DND-41 (cell line): ENCODE results near the gene TPPP.

ENCODE experiments used
- ATAC-seq: fragments of 200-7000 bp; cut with Tn5 transposase; 3 replicates; pipeline ENCODE4 v1.9.1; 2021; ENCODE audit warnings: low read depth; ENCODE audit not compliant: insufficient read depth
- DNase-seq: peaks from one replicate; pipeline ENCODE4 v3.0.0-alpha.2; 2020
- H2AFZ ChIP-seq: 2 replicates; pipeline ENCODE4 v1.6.0; 2012; ENCODE audit warnings: low read depth, low read length
- H3K27ac ChIP-seq: 2 replicates; pipeline ENCODE4 v1.5.1; 2012; ENCODE audit warnings: low read length, inconsistent platforms
- H3K27me3 ChIP-seq: fragments of 200-600 bp; sonication (generic); 2 replicates; pipeline ENCODE4 v1.6.0; 2012; ENCODE audit warnings: low read length, mild to moderate bottlenecking, inconsistent platforms; ENCODE audit not compliant: insufficient read depth, poor library complexity
- H3K36me3 ChIP-seq: 2 replicates; pipeline ENCODE4 v1.5.1; 2012; ENCODE audit warnings: low read length, inconsistent platforms; ENCODE audit not compliant: insufficient read depth
- H3K4me1 ChIP-seq: 2 replicates; pipeline ENCODE4 v1.5.1; 2012; ENCODE audit warnings: mild to moderate bottlenecking, low read length; ENCODE audit not compliant: insufficient read depth
- H3K4me2 ChIP-seq: 2 replicates; pipeline ENCODE4 v1.6.0; 2012; ENCODE audit warnings: mild to moderate bottlenecking, moderate library complexity, low read length, inconsistent platforms; ENCODE audit not compliant: insufficient read depth
- H3K4me3 ChIP-seq, 2 experiments: fragments of 200-600 bp in 1 of 2; shearing (Covaris generic) in 1 of 2; 2 replicates each; pipeline ENCODE4 v1.5.1; 2012 to 2016; ENCODE audit warnings: inconsistent platforms in 2 of 2, low read length in 2 of 2, mild to moderate bottlenecking in 2 of 2, low read depth in 1 of 2, moderate library complexity in 1 of 2
- H3K79me2 ChIP-seq: 2 replicates; pipeline ENCODE4 v1.6.0; 2012; ENCODE audit warnings: low read length, inconsistent platforms; ENCODE audit not compliant: insufficient read depth
- H3K9ac ChIP-seq: 2 replicates; pipeline ENCODE4 v1.6.0; 2012; ENCODE audit warnings: low read depth, mild to moderate bottlenecking, inconsistent platforms, low read length, moderate library complexity
- H3K9me3 ChIP-seq: 2 replicates; pipeline ENCODE4 v1.5.1; 2012; ENCODE audit warnings: low read length, moderate library complexity, mild to moderate bottlenecking, inconsistent platforms; ENCODE audit not compliant: insufficient read depth, severe bottlenecking
- H4K20me1 ChIP-seq: 2 replicates; pipeline ENCODE4 v1.6.0; 2012; ENCODE audit warnings: low read length; ENCODE audit not compliant: insufficient read depth
- CTCF ChIP-seq: IDR thresholded peaks from 2 replicates; pipeline ENCODE4 v1.5.1; 2012; ENCODE audit warnings: borderline replicate concordance, low read length, moderate library complexity, mild to moderate bottlenecking; ENCODE audit not compliant: poor library complexity, severe bottlenecking; ENCODE audit errors: extremely low read depth
- EZH2 ChIP-seq: IDR thresholded peaks from 3 replicates; pipeline ENCODE4 v1.6.1; 2012; ENCODE audit warnings: borderline replicate concordance, low read depth, mild to moderate bottlenecking, moderate library complexity, low read length, inconsistent platforms; ENCODE audit not compliant: severe bottlenecking

The TPPP gene

GRCh38 chr5:622359-622758, 70.8 kb downstream of the TPPP start:
- peaks cover 33% of the 10 kb centered on the region for H4K20me1 ChIP-seq
- DNase-seq, result no peak
- H3K27ac ChIP-seq, result no peak overlapping the region
- no peaks in the 10 kb centered on the region for H3K27me3 ChIP-seq
- no peak for ATAC-seq
- no peak for TF ChIP-seq CTCF
- no peak for TF ChIP-seq EZH2
- no peaks in the 10 kb centered on the region for H3K4me1 ChIP-seq
- no peaks in the 10 kb centered on the region for H3K9me3 ChIP-seq
- no peak overlapping the region for H3K4me2 ChIP-seq
- no peak overlapping the region for H3K9ac ChIP-seq
- peaks cover 96% of the 10 kb centered on the region for H3K36me3 ChIP-seq
- no peak overlapping the region for H3K4me3 ChIP-seq
- H2AFZ ChIP-seq, result no peak overlapping the region
- peaks cover 16% of the 10 kb centered on the region for H3K79me2 ChIP-seq

- no peak overlapping the region for H3K4me2 ChIP-seq
- H4K20me1 ChIP-seq, result peaks cover 43% of the 10 kb centered on the region
- ATAC-seq (no peak), DNase-seq (no peak)
- H3K79me2 ChIP-seq, result peaks cover 26% of the 10 kb centered on the region
- H3K9me3 ChIP-seq, result no peaks in the 10 kb centered on the region
- no peaks in the 10 kb centered on the region for H3K27me3 ChIP-seq
- no peak overlapping the region for H3K4me3 ChIP-seq
- no peak for TF ChIP-seq CTCF
- no peak for TF ChIP-seq EZH2
- H3K36me3 ChIP-seq, result peaks cover 96% of the 10 kb centered on the region
- H3K4me1 ChIP-seq, result no peaks in the 10 kb centered on the region
- H2AFZ ChIP-seq, result no peak overlapping the region
- H3K9ac ChIP-seq, result no peak overlapping the region
- no peak overlapping the region for H3K27ac ChIP-seq
These were observed 71.8 kb downstream of the TPPP start for GRCh38 chr5:621341-621761.

- no peak for DNase-seq
These were observed 72.5 kb downstream of the TPPP start for GRCh38 chr5:620586-621180.

More at GRCh38 chr5:620586-621180, 72.5 kb downstream of the TPPP start:
- no peaks in the 10 kb centered on the region for H3K27me3 ChIP-seq
- no peak overlapping the region for H3K4me2 ChIP-seq
- TF ChIP-seq CTCF (no peak), EZH2 (no peak)
- H3K4me1 ChIP-seq, result no peaks in the 10 kb centered on the region
- H3K36me3 ChIP-seq, result peaks cover 91% of the 10 kb centered on the region
- H3K9me3 ChIP-seq, result no peaks in the 10 kb centered on the region
- H2AFZ ChIP-seq, result no peak overlapping the region
- no peak overlapping the region for H3K4me3 ChIP-seq
- H3K27ac ChIP-seq, result no peak overlapping the region
- H4K20me1 ChIP-seq, result peaks cover 41% of the 10 kb centered on the region
- ATAC-seq, result no peak
- H3K9ac ChIP-seq, result no peak overlapping the region
- peaks cover 33% of the 10 kb centered on the region for H3K79me2 ChIP-seq
